ENCODE results near the gene NFKB2.

- TF ChIP-seq CTCF (IDR thresholded peaks at IDR 0.05) (no peak), POLR2A (IDR thresholded peaks at IDR 0.05) (no peak)
Observed at GRCh38 chr10:102408728-102409603, 13.5 kb downstream of the NFKB2 start.
